Gastrocnemius medialis (tissue), 4 donors: ENCODE results near the gene CCR1.

Experiments
- POLR2A ChIP-seq, 2 donors: fragments of 450-650 bp; IDR thresholded peaks; one replicate each; pipeline ENCODE4 v1.6.1; 2017; ENCODE audit warnings: antibody characterized with exemption in 2 of 2, mild to moderate bottlenecking in 2 of 2, moderate library complexity in 2 of 2
- TF ChIP-seq, protein P1 (sequence below), 5 experiments: fragments of 450-650 bp in 3 of 5; fragments of 200-600 bp in 2 of 5; sonication (generic) in 2 of 5; IDR thresholded peaks in 4 of 5; conservative IDR thresholded peaks in 1 of 5; 1 replicate in 4 of 5; 2 replicates in 1 of 5; pipeline ENCODE4 v1.5.1; 2016 to 2019; ENCODE audit warnings: antibody characterized with exemption in 5 of 5, mild to moderate bottlenecking in 3 of 5, moderate library complexity in 3 of 5

DNA sequence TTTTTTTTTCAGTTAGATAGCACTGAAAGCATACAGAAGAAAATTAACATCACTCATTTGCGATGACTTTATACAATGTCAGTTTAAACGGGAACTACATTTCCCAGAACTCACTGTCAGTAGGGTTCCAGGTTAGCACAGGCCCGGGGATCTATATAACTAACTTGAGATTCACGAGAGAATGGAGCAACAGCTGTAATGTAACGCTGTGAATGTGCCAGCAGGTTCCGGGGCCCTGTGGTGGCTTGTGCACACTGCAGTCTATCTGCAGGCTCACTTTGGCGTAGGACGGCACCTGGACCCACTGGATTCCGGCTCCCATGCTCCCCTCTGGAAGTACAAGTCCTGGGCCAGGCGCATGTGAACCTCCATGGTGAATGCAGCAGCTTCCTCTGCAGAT lies 19.4 kb downstream of the CCR1 start:
- TF ChIP-seq, protein P1, sequence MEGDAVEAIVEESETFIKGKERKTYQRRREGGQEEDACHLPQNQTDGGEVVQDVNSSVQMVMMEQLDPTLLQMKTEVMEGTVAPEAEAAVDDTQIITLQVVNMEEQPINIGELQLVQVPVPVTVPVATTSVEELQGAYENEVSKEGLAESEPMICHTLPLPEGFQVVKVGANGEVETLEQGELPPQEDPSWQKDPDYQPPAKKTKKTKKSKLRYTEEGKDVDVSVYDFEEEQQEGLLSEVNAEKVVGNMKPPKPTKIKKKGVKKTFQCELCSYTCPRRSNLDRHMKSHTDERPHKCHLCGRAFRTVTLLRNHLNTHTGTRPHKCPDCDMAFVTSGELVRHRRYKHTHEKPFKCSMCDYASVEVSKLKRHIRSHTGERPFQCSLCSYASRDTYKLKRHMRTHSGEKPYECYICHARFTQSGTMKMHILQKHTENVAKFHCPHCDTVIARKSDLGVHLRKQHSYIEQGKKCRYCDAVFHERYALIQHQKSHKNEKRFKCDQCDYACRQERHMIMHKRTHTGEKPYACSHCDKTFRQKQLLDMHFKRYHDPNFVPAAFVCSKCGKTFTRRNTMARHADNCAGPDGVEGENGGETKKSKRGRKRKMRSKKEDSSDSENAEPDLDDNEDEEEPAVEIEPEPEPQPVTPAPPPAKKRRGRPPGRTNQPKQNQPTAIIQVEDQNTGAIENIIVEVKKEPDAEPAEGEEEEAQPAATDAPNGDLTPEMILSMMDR (IDR thresholded peaks at IDR 0.05 in 4 of 5, conservative IDR thresholded peaks at IDR 0.05 in 1 of 5), result no peak
- TF ChIP-seq POLR2A (IDR thresholded peaks at IDR 0.05), result no peak
